Measurements from ENCODE around the gene CPLX1. TPM values are rescaled to one million over a fixed set of nuclear protein-coding genes. Genes with fewer than 3 reads are reported as not detected.
"Not testable (repeated sequence)": the region's sequence is repeated elsewhere in the genome, so short reads cannot be mapped to it uniquely, and the experiment has no call there.

CPLX1 gene
- total RNA-seq, 2 experiments from 2014 or later: 0.15 TPM; not detected in 1

- ChIA-PET CTCF (interaction anchor here (1.1 to 4.1 kb wide), 2 partner anchors 10 to 42 kb away, joined by 3 to 12 read pairs; no protein-coding TSS in a partner anchor), POLR2A (no interaction called here)
Observed at GRCh38 chr4:784401-785331, 41.3 kb downstream of the CPLX1 start.

GRCh38 chr4:781493-782216 is 44.3 kb downstream of the CPLX1 start:
- ChIA-PET POLR2A (interaction anchor here (0.6 to 2.1 kb wide), 5 partner anchors 12 to 205 kb away, joined by 3 to 8 read pairs (median 4); partner anchors contain the start of genes GAK, IDUA, MYL5 and TMEM175), CTCF (interaction anchor here (4.1 kb wide), 1 partner anchor 13 kb away, joined by 12 read pairs; no protein-coding TSS in a partner anchor)

DNA sequence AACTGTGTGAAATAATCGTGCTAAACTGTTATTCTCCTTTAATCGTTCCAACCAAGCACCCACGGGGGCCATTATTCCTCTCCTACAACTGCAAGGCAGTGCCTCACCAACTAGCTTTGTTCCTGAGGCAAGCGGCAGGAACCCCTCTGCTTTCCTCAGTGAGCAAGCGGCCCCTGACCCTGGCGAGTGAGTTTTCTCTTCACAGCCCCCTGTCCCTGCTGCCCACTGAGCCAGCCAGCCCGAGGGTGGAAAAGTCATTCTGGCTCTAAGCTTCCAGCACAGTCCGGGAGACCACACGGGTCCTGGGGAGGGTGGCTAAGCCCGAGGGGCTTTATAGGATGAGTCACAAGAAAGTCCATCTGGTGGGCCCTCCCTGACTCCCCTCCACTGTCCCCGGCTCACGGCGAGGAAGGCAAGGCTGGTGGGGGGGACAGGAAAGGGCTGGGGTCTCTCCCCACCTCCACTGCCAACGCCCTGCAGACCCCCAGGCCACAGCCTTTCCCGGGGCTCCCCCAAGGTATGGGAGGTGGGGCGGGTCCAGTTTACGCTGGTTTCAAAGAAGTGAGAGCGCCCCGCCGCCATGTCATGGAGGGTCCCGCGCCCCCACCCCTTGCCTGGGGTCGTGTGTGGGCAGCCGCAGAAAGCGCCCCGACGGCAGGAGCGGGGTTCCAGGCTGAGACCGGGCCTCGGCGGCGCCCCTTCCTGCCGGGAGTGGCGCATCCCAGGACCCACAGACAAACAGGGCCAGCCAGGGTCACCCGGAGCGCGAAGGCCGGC is 45.0 kb downstream of the CPLX1 start:
- ChIA-PET CTCF (no interaction called here), POLR2A (interaction anchor here (0.8 to 2.1 kb wide), 4 partner anchors 12 to 206 kb away, joined by 3 to 8 read pairs (median 4); partner anchors contain the start of genes GAK, IDUA, MYL5 and TMEM175)

DNA sequence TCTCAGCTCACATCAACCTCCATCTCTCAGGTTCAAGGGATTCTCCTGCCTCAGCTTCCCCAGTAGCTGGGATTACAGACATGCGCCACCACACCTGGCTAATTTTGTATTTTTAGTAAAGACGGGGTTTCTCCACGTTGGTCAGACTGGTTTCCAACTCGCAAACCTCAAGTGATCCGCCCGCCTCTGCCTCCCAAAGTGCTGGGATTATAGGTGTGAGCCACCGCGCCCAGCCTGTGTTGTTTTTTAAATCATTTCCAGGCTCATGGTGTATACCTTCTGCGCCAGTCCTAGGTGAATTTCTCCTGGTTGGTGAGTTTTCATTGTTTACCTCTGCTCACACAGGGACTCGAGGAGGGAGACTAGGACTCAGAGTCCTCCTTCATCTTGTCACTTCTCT is 45.7 kb downstream of the CPLX1 start:
- CTCF ChIA-PET, POLR2A ChIA-PET: not testable (repeated sequence)

DNA sequence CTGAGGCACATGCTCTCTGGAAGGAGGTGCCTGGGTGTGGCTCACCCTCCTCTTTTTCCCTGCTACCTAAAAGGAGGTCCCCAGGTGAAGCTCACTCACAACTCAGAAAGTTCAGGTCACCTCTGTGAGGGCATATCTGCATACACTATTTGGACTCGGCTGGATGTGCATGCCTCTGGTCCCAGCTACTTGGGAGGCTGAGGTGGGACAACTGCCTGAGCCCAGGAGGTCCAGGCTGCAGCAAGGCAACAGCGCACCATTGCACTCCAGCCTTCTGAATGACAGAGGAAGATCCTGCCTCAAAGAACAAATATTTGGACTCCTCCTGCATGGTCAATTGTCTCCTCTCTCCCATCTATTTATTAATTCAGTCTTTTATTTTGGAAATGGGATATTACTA is 46.4 kb downstream of the CPLX1 start:
- POLR2A ChIA-PET: interaction anchor here (1.0 kb wide), 1 partner anchor 14 kb away, joined by 3 read pairs; no protein-coding TSS in a partner anchor

DNA sequence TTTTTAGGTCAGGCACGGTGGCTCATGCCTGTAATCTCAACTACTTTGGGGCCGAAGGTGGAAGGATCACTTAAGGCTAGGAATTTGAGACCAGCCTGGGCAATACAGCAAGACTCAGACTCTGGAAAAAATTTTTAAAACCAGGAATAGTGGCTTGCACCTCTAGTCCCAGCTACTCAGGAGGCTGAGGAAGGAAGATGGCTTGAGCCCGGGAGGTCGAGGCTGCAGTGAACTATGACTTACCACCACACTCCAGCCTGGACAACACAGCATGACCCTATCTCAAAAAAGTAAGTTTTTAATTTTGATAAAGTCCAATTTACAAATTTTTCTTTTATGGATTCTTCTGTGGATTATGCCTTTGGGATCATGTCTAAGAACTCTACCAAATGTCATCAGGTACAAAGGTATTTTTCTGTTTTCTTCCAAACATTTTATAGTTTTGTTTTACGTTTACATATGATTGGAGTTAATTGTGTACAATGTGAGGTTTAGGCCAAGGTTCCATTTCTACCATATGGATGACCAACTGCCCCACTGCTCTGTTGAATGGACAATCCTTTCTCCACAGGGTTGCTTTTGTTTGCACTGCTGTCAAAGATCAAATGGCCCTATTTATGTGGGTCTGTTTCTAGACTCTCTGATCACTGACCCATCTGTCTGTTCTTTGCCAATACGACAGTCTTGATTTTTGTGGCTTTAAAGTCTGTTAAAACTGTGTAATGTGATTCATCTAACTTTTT is 48.2 kb downstream of the CPLX1 start:
- POLR2A ChIA-PET: no interaction called here
- CTCF ChIA-PET: no interaction called here

More for the DNA sequence above, 46.4 kb downstream of the CPLX1 start:
- CTCF ChIA-PET: no interaction called here

DNA sequence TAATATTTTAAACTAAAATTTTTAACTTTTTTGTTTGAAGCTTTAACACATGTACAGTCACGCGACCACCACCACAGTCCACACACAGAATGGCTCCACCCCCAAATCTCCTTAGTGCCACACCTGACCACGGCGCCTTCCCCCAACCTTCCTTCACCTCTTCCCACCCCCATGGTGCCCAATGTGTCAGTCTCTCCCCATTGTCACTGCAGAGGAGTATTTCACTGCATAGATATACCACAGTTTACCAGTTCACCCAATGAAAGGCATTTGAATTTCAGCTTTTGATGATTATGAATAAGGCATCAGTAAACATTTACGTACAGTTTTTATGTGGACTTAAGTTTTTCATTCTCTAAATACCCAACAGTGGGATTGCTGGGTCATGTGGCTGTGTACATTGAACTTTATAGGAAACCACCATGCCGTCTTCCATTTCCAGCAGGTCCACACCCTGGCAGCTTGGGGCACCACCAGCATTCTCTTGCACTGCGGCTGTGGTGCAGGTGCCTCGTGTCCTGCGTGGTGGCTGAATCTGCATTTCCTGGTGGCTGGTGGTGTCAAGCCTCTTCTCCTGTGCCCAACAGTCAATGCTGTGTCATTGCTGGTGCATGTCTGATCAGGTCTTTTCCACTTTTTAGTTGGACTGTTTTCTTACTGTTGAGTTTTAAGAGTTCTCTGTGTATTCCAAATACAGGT is 49.0 kb downstream of the CPLX1 start:
- CTCF ChIA-PET: interaction anchor here (0.7 kb wide), 1 partner anchor 257 kb away, joined by 3 read pairs; no protein-coding TSS in a partner anchor
- POLR2A ChIA-PET: no interaction called here

- POLR2A ChIA-PET: not testable (repeated sequence)
Observed at GRCh38 chr4:775485-775884, 50.4 kb downstream of the CPLX1 start.

DNA sequence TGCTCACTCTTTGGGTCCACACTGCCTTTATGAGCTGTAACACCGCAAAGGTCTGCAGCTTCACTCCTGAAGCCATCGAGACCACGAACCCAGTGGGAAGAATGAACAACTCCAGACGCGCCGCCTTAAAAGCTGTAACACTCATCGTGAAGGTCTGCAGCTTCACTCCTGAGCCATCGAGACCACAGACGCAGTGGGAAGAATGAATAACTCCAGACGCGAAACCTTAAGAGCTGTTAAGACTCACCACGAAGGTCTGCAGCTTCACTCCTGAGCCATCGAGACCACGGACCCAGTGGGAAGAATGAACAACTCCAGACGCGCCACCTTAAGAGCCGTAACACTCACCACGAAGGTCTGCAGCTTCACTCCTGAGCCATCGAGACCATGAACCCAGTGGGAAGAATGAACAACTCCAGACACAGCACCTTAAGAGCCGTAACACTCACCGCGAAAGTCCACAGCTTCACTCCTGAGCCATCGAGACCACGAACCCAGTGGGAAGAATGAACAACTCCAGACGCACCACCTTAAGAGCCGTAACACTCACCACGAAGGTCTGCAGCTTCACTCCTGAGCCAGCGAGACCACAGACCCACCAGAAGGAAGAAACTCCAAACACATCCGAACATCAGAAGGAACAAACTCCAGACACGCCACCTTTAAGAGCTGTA is 51.4 kb downstream of the CPLX1 start:
- CTCF ChIA-PET: interaction anchor here (0.6 kb wide), 1 partner anchor 307 kb away, joined by 3 read pairs; no protein-coding TSS in a partner anchor
- POLR2A ChIA-PET: not testable (repeated sequence)

More at GRCh38 chr4:775485-775884, 50.4 kb downstream of the CPLX1 start:
- CTCF ChIA-PET: not testable (repeated sequence)

DNA sequence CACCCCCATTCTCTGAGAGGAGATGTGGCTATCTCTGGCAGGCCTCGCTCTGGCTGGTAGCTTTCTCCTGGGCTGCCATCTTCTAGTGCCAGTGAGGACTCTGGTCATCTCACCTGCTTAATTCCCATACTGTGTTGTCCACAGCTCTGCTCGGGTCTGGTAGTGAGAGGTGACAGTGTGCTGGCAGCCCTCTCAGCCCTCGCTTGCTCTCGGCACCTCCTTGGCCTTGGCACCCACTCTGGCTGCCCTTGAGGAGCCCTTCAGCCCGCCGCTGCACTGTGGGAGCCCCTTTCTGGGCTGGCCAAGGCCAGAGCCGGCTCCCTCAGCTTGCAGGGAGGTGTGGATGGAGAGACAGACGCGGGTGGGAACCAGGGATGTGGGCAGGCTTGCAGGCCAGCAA is 52.7 kb downstream of the CPLX1 start:
- POLR2A ChIA-PET: no interaction called here

DNA sequence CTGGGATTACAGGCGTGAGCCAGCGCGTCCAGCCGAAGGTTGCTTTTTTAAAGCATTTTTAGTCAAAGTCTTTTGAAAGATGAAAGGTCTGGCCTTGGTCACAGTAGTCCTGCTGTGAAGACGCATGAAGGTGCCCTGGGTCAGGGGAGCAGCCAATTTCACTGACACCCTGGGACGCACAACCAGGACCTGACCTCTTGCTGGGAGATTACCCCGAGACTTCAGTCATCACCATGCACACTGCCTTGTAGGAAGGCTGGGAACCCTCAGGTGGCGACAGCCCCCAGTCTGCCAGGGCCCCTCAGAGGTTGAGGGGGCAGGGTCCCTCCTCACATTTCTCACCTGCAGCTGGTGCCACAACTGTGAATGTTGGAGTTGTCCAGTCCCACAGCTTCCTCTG is 53.2 kb downstream of the CPLX1 start:
- POLR2A ChIA-PET: no interaction called here
- CTCF ChIA-PET: no interaction called here

More for the DNA sequence above, 52.7 kb downstream of the CPLX1 start:
- CTCF ChIA-PET: no interaction called here

DNA sequence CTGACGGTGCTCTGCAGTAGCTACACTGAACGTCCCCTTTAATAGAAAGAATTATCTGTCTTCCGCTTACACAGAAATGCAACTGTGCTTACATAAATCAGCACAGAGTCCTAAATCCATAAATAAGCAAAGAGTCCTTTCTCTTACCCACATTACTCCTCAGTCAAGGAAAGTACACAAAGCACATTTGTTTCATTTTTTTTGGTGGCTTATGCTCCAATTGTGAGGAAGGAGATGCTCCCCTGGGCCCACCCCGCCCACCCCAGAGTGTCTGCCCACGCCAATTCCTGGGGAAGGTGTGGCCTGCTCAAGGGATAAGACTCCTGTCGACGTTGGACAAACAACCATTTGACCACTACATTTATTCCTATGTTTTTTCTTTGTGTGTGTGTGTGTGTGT is 53.8 kb downstream of the CPLX1 start:
- ChIA-PET POLR2A (no interaction called here), CTCF (no interaction called here)

GRCh38 chr4:771464-771863 is 54.5 kb downstream of the CPLX1 start:
- POLR2A ChIA-PET: no interaction called here
- CTCF ChIA-PET: interaction anchor here (0.6 to 0.7 kb wide), 2 partner anchors 109 to 142 kb away, joined by 3 to 4 read pairs; no protein-coding TSS in a partner anchor

- ChIA-PET CTCF (interaction anchor here (1.2 kb wide), 1 partner anchor 217 kb away, joined by 4 read pairs; the partner anchor contains the start of gene IDUA), POLR2A (no interaction called here)
Observed at GRCh38 chr4:770022-770421, 55.9 kb downstream of the CPLX1 start.

- CTCF ChIA-PET: interaction anchor here (1.2 kb wide), 1 partner anchor 218 kb away, joined by 4 read pairs; the partner anchor contains the start of gene IDUA
- POLR2A ChIA-PET: no interaction called here
Observed at GRCh38 chr4:769511-769910, 56.4 kb downstream of the CPLX1 start.

- ChIA-PET CTCF (no interaction called here), POLR2A (no interaction called here)
Observed at GRCh38 chr4:768995-769394, 56.9 kb downstream of the CPLX1 start.

- POLR2A ChIA-PET: no interaction called here
- CTCF ChIA-PET: no interaction called here
Observed at GRCh38 chr4:768076-768475, 57.9 kb downstream of the CPLX1 start.

Measured in activated CD8-positive, alpha-beta memory T cell treated with anti-CD3 and anti-CD28 coated beads for 36 hours (primary cell).